ENCODE results near the gene SLC25A26. TPM values are rescaled to one million over a fixed set of nuclear protein-coding genes. Genes with fewer than 3 reads are reported as not detected.

Gene SLC25A26
- total RNA-seq, 2 experiments from 2014 or later: 22.6 TPM

DNA sequence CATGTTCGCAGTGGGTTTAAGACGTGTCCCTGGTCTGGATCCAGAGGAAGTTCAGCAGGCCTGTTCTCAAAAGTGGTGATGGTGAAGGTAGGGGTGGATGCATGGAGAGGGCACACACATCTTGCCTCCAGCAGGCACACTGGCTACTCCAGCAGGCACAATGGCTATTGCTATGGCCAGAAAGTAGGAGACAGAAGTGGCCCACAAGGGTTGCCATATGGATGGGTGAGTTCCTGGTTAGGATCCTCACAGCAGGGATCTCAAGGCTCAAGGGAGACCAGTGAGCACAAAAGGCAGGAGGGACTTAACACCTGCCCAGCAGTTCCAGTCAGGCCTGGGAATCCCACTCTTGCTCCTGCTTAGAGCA, 172.1 kb downstream of the SLC25A26 start:
- no peaks in the 10 kb centered on the region for H3K9me3 Mint-ChIP-seq
- H3K4me1 Mint-ChIP-seq (ENCODE audit: low read depth): peaks cover 68% of the 10 kb centered on the region
- DNase-seq: no peak
- H3K36me3 Mint-ChIP-seq: peaks cover 45% of the 10 kb centered on the region
- no peaks in the 10 kb centered on the region for H3K27me3 Mint-ChIP-seq
- intact Hi-C loops (cut with micrococcal nuclease): loop anchor here (5.0 kb wide), 4 partner anchors 79 to 429 kb away; partner anchors contain the start of gene LRIG1
- ChIA-PET POLR2A (no interaction called here), CTCF (interaction anchor here (2.3 to 4.2 kb wide), 4 partner anchors 14 to 429 kb away, joined by 13 to 29 read pairs (median 20); no protein-coding TSS in a partner anchor)
- peak overlapping the region; percentile 73 for H3K4me3 Mint-ChIP-seq
- peak overlapping the region; percentile 93 for H3K27ac Mint-ChIP-seq

DNA sequence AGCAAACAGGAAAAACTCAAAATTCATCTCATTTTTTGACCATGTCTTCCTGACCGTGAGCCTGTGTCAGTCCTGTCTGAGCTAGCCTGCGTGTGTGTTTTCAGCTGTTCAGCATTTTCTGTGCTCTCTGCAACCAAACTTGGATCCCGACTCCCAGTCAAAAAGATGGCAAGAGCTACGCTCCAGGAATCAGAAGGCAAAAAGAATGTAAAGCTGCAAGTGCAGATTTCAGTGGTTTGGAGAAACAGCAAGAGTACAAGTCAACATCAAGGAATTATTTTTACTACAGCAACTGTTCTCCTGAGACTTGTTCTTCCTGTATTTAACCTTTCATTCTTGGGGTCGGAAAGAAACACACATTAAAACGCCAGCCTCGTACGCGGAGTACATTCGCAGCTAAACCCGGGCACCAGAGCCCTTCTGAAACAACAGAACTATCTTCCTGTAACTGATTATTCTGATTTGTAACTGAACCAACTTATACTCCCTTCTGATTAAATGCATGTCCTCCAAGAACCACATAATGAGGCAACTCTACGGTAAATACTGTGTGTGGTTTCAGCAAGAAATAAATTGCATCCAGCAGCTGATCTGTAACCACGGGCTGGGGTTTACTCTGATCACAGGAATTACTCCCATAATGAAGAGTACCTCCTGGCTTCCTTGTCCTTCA, 172.7 kb downstream of the SLC25A26 start:
- Mint-ChIP-seq H3K9me3 (no peaks in the 10 kb centered on the region), H3K27me3 (no peaks in the 10 kb centered on the region), H3K36me3 (peaks cover 44% of the 10 kb centered on the region), H3K4me1 (ENCODE audit: low read depth) (peaks cover 63% of the 10 kb centered on the region), H3K4me3 (peak overlapping the region; percentile 73), H3K27ac (peak overlapping the region; percentile 93)
- peak; percentile 24 for DNase-seq
- POLR2A ChIA-PET: interaction anchor here (1.6 kb wide), 1 partner anchor 76 kb away, joined by 5 read pairs; no protein-coding TSS in a partner anchor
- intact Hi-C loops (cut with micrococcal nuclease): loop anchor here (1.0 to 5.0 kb wide), 5 partner anchors 79 to 429 kb away; partner anchors contain the start of gene LRIG1
- CTCF ChIA-PET: interaction anchor here (1.8 to 4.2 kb wide), 5 partner anchors 14 to 429 kb away, joined by 5 to 29 read pairs (median 18); no protein-coding TSS in a partner anchor

DNA sequence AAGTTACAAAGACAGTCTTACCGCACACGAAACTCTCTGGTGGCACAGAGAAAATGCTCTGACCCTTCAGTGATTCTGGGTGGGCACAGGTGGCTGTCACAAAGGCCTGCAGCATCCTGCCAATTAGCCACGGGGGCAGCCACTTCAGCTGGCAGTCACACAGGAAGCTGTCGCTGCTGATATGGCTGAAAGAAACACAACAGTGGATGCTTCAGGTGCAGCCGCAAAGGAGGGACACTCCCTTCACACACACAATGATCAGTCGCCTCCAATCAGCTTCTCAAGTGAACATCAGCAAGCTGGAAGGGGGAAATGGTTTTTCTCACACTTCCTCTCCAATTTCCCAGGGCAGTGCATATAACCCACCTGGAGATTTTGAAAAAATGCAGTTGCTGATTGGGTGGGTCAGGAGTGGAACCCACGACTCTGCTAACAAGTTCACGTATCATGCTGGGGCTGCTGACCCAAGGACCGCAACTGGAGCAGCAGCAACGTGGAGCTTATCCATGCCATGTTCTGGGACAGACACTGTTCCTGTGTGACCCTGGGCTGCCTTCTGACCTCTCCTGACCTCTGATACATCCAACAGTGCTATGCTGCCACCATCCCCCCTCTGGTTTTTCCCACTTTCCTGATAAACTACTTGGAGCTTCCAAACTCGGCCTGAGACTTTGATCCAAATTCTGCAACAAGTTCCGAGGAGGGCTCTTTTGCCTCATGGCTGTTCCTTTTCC, 173.4 kb downstream of the SLC25A26 start:
- Mint-ChIP-seq H3K9me3 (no peaks in the 10 kb centered on the region), H3K27ac (peak overlapping the region; percentile 93), H3K4me3 (peak overlapping the region; percentile 73), H3K36me3 (peaks cover 45% of the 10 kb centered on the region), H3K27me3 (no peaks in the 10 kb centered on the region), H3K4me1 (ENCODE audit: low read depth) (peaks cover 57% of the 10 kb centered on the region)
- peak; percentile 74 for DNase-seq
- ChIA-PET CTCF (interaction anchor here (0.9 to 4.2 kb wide), 6 partner anchors 13 to 428 kb away, joined by 3 to 29 read pairs (median 16); no protein-coding TSS in a partner anchor), POLR2A (interaction anchor here (1.6 kb wide), 1 partner anchor 75 kb away, joined by 5 read pairs; no protein-coding TSS in a partner anchor)
- intact Hi-C loops (cut with micrococcal nuclease): loop anchor here (1.0 to 5.0 kb wide), 5 partner anchors 78 to 428 kb away; partner anchors contain the start of gene LRIG1

DNA sequence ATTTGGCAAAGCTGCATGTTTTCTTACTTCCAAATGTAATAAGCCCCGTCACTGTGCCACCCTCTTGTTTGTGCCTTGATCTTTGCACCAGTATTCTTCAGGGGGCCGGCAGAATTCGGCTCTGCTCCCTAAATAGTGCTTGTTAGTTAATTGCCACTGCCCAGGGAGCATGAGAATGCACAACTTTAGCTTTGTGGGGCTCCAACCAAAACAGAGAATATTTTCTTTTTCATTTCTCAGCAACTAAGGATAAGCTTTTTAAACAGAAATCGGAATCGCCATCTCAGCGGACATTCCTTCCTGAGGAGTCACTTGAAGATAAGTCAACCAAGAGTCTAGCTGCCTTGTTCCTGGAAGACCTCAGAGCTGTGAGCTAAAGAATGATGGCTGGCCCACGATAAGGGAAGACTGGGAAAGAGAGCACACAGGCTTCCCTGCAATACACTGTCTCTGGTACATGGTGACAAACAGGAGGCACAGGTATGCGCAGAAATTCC, 174.0 kb downstream of the SLC25A26 start:
- H3K4me1 Mint-ChIP-seq (ENCODE audit: low read depth): peaks cover 52% of the 10 kb centered on the region
- ChIA-PET POLR2A (interaction anchor here (1.6 kb wide), 1 partner anchor 74 kb away, joined by 5 read pairs; no protein-coding TSS in a partner anchor), CTCF (interaction anchor here (0.9 to 4.2 kb wide), 6 partner anchors 13 to 428 kb away, joined by 3 to 29 read pairs (median 16); no protein-coding TSS in a partner anchor)
- no peaks in the 10 kb centered on the region for H3K9me3 Mint-ChIP-seq
- no peak for DNase-seq
- no peak overlapping the region for H3K4me3 Mint-ChIP-seq
- no peaks in the 10 kb centered on the region for H3K27me3 Mint-ChIP-seq
- H3K36me3 Mint-ChIP-seq: peaks cover 44% of the 10 kb centered on the region
- peak overlapping the region; percentile 93 for H3K27ac Mint-ChIP-seq
- intact Hi-C loops (cut with micrococcal nuclease): loop anchor here (1.0 to 5.0 kb wide), 5 partner anchors 78 to 428 kb away; partner anchors contain the start of gene LRIG1

GRCh38 chr3:66395635-66396034, 174.8 kb downstream of the SLC25A26 start:
- Mint-ChIP-seq H3K36me3 (peaks cover 44% of the 10 kb centered on the region), H3K27ac (no peak overlapping the region), H3K4me1 (ENCODE audit: low read depth) (peaks cover 44% of the 10 kb centered on the region), H3K4me3 (no peak overlapping the region), H3K27me3 (no peaks in the 10 kb centered on the region), H3K9me3 (no peaks in the 10 kb centered on the region)
- ChIA-PET POLR2A (no interaction called here), CTCF (no interaction called here)
- intact Hi-C loops (cut with micrococcal nuclease): no loop called here
- DNase-seq: no peak

DNA sequence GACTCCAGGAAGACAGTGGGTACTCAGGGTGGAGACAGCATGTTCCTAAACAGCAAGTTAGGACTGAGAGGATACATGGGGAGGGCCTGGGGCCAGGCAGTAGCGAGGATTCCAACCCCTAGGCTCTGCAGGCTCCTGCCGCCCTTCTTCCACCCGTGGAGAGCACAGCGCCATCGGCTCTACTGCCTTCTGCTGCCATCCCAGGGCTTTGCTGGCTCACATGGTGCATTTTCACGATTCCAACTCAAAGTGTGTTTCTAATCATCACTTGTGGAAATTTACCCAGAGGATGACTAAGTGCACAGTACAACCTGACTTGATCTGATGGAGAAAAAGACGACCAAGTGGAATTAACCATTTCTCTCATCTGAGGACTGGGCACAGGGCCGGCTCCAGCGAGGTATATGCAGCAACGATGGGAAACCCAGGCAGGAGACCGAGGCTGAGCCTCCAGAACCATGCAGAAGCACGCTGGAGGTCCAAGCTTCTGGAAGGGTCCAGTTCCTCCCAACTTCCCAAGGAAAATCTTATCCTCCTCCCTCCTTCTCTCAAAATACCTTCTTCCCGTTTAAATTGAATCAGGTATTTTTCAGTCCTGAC, 175.5 kb downstream of the SLC25A26 start:
- H3K9me3 Mint-ChIP-seq: no peaks in the 10 kb centered on the region
- H3K27ac Mint-ChIP-seq: no peak overlapping the region
- ChIA-PET POLR2A (no interaction called here), CTCF (interaction anchor here (1.5 kb wide), 1 partner anchor 426 kb away, joined by 3 read pairs; no protein-coding TSS in a partner anchor)
- H3K27me3 Mint-ChIP-seq: no peaks in the 10 kb centered on the region
- H3K36me3 Mint-ChIP-seq: peaks cover 40% of the 10 kb centered on the region
- intact Hi-C loops (cut with micrococcal nuclease): no loop called here
- H3K4me3 Mint-ChIP-seq: no peak overlapping the region
- no peak for DNase-seq
- H3K4me1 Mint-ChIP-seq (ENCODE audit: low read depth): peaks cover 38% of the 10 kb centered on the region

- intact Hi-C loops (cut with micrococcal nuclease): no loop called here
- ChIA-PET POLR2A (interaction anchor here (1.0 kb wide), 1 partner anchor 99 kb away, joined by 5 read pairs; no protein-coding TSS in a partner anchor), CTCF (interaction anchor here (1.0 to 1.5 kb wide), 3 partner anchors 11 to 426 kb away, joined by 3 to 7 read pairs (median 4); no protein-coding TSS in a partner anchor)
- Mint-ChIP-seq H3K4me3 (no peak overlapping the region), H3K27ac (no peak overlapping the region), H3K27me3 (no peaks in the 10 kb centered on the region), H3K9me3 (no peaks in the 10 kb centered on the region), H3K4me1 (ENCODE audit: low read depth) (peaks cover 35% of the 10 kb centered on the region), H3K36me3 (peaks cover 38% of the 10 kb centered on the region)
- DNase-seq: no peak
Measured at GRCh38 chr3:66396888-66397287, 176.1 kb downstream of the SLC25A26 start.

DNA sequence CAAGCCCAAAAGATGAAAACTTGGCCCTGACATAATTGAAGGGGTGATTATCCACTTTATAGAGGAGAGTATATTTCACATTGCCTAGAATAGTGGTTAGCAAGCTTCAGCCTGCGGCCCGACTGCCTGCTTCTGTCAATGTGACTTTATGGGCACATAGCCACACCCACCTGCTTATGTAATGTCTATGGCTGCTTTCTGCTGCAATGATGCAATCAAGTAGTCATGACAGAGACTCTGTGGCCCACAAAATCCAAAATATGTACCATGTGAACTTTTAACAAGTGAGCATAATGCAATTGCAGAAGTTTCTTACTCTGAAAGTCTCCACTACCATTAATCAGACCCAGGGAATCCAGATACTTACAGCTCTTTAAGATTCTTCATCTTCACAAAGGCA, 176.9 kb downstream of the SLC25A26 start:
- intact Hi-C loops (cut with micrococcal nuclease): no loop called here
- no peak overlapping the region for H3K4me3 Mint-ChIP-seq
- POLR2A ChIA-PET: interaction anchor here (1.0 kb wide), 1 partner anchor 99 kb away, joined by 5 read pairs; no protein-coding TSS in a partner anchor

DNA sequence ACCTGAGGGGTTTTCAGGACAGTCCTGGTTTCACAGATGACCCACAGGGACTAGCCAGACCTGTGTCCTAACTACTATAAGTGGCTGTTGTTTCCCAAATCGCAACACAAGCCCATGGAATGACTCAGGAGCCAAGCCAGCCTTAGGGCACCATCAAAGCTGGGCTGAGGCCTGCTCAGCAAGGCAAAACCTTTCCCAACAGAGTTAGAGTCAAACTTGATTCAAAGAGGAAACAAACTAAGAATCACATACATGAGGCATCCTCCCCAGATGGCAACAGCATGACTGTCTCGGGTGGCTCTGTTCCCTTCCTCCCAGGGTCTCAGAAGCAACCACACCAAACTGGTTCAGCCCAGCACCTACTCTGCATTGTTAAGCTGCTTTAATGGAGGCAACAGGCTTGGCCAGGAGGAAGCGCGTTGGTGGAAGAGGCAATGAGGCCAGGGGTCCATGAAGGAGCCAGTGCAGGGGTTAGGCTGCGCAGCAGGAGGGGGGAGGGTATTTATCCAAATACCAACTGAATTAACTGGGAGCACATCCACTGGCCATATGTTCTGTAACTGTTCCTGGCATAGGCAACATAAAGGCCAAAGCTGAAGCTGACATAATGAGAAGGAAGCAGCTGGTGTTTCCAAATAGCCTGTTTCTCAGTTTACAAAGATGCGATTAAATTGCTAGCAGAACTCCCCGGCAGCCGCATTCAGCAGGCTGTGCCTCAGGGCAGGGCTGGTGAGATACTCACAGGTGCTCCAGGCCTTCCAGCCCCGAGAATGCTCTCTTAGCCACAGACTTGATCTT, 177.6 kb downstream of the SLC25A26 start:
- CTCF ChIA-PET: interaction anchor here (1.2 to 1.5 kb wide), 2 partner anchors 9 to 417 kb away, joined by 3 to 7 read pairs; no protein-coding TSS in a partner anchor
- DNase-seq: no peak
- Mint-ChIP-seq H3K36me3 (peaks cover 25% of the 10 kb centered on the region), H3K27me3 (no peaks in the 10 kb centered on the region), H3K9me3 (no peaks in the 10 kb centered on the region), H3K4me3 (no peak overlapping the region), H3K4me1 (ENCODE audit: low read depth) (peaks cover 20% of the 10 kb centered on the region), H3K27ac (peak overlapping the region; percentile 47)
- intact Hi-C loops (cut with micrococcal nuclease): no loop called here
- POLR2A ChIA-PET: no interaction called here

More for the DNA sequence above, 176.9 kb downstream of the SLC25A26 start:
- H3K36me3 Mint-ChIP-seq: peaks cover 31% of the 10 kb centered on the region
- CTCF ChIA-PET: interaction anchor here (1.0 to 1.5 kb wide), 3 partner anchors 10 to 425 kb away, joined by 3 to 7 read pairs (median 4); no protein-coding TSS in a partner anchor
- peaks cover 26% of the 10 kb centered on the region for H3K4me1 Mint-ChIP-seq (ENCODE audit: low read depth)
- no peaks in the 10 kb centered on the region for H3K9me3 Mint-ChIP-seq
- no peak for DNase-seq
- H3K27ac Mint-ChIP-seq: peak overlapping the region; percentile 47
- no peaks in the 10 kb centered on the region for H3K27me3 Mint-ChIP-seq

DNA sequence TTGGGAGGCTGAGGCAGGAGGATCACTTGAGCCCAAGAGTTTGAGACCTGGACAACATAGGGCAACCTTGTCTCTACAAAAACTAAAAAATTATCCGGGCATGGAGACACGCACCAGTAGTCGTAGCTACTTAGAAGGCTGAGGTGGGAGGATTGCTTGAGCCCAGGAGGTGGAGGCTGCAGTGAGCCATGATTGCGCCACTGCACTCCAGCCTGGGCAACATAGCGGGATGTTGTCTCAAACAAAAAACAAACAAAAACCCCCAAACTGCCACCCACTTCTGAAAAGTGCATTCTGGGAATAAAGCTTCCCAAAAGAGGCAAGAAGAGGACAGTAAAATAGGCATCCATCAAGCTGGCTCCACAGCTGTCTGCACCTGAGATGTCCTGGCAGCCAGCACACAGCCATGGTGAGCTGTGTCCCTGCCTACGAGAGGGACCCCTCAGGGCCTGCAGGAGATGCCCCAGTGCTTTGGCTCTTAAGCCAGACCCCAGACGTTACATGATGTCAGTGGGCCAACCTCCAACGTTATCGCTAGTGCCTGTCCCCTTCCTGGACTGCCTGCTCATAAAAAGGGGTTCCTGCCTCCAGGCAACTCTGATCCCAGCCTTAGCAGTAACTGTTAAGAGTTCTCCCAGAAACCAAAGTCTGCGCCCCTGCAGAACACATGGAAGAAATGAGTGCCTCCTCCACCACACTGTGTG, 178.9 kb downstream of the SLC25A26 start:
- intact Hi-C loops (cut with micrococcal nuclease): no loop called here
- Mint-ChIP-seq H3K4me1 (ENCODE audit: low read depth) (peaks cover 8% of the 10 kb centered on the region), H3K9me3 (no peaks in the 10 kb centered on the region), H3K27ac (peak overlapping the region; percentile 13), H3K4me3 (no peak overlapping the region), H3K36me3 (peaks cover 19% of the 10 kb centered on the region), H3K27me3 (no peaks in the 10 kb centered on the region)
- DNase-seq: no peak
- POLR2A ChIA-PET: no interaction called here
- CTCF ChIA-PET: interaction anchor here (1.2 kb wide), 1 partner anchor 416 kb away, joined by 3 read pairs; no protein-coding TSS in a partner anchor
